Upper lobe of left lung (tissue), 6 donors: ENCODE measurements around the gene DNTT. TPM values are rescaled to one million over a fixed set of nuclear protein-coding genes. Genes with fewer than 3 reads are reported as not detected.
A peak's percentile ranks its signal among the peaks of the same experiment; 100 is the strongest.

Experiments
- ATAC-seq, 2 donors: fragments of 200-7000 bp; cut with Tn5 transposase; one replicate each; pipeline ENCODE4 v1.9.1; 2022; ENCODE audit warnings: mild to moderate bottlenecking in 2 of 2, moderate library complexity in 2 of 2; ENCODE audit not compliant: low FRiP score in 2 of 2
- DNase-seq, 2 donors: peaks; one replicate each; pipeline ENCODE4 v3.0.0-alpha.2; 2019 to 2020
- H3K27ac ChIP-seq, 4 donors: fragments of 200-600 bp; sonication (generic); one replicate each; pipeline ENCODE4 v1.5.1; 2016 to 2019
- H3K27me3 ChIP-seq, 4 donors: fragments of 200-600 bp; sonication (generic); one replicate each; pipeline ENCODE4 v1.5.1; 2017 to 2019
- H3K36me3 ChIP-seq, 4 donors: fragments of 200-600 bp; sonication (generic); one replicate each; pipeline ENCODE4 v1.5.1; 2016 to 2019
- H3K4me1 ChIP-seq, 4 donors: fragments of 200-600 bp; sonication (generic); one replicate each; pipeline ENCODE4 v1.5.1; 2018 to 2019
- H3K4me3 ChIP-seq, 4 donors: fragments of 200-600 bp; sonication (generic); one replicate each; pipeline ENCODE4 v1.5.1; 2017 to 2019; ENCODE audit warnings: mild to moderate bottlenecking in 2 of 4, moderate library complexity in 1 of 4
- H3K9me3 ChIP-seq, 4 donors: fragments of 200-600 bp; sonication (generic); one replicate each; pipeline ENCODE4 v1.5.1; 2018 to 2019
- EP300 ChIP-seq, 4 donors: sonication (generic); formaldehyde crosslinking; IDR thresholded peaks; one replicate each; pipeline ENCODE4 v1.5.1; 2017; ENCODE audit warnings: antibody characterized with exemption in 4 of 4, control low read depth in 2 of 4
- POLR2A ChIP-seq, 4 donors: fragments of 450-650 bp; IDR thresholded peaks; one replicate each; pipeline ENCODE4 v1.5.1; 2016 to 2017; ENCODE audit warnings: antibody characterized with exemption in 4 of 4, mild to moderate bottlenecking in 2 of 4
- POLR2AphosphoS5 ChIP-seq, 2 donors: sonication (generic); formaldehyde crosslinking; IDR thresholded peaks; one replicate each; pipeline ENCODE4 v1.5.1; 2017; ENCODE audit warnings: antibody characterized with exemption in 2 of 2
- WGBS, 2 donors: methylation state at CpG; one replicate each; pipeline ENCODE4 v1.1.5; 2017 to 2018; 5-methylcytosine and 5-hydroxymethylcytosine counted together
- total RNA-seq, 6 donors: library from RNA; depleted of rRNA in 4 of 6; stranded (reverse); fragments of >200 nt in 4 of 6; gene quantifications; one replicate each; pipeline versions ENCODE4 v1.1.0 to v1.2.1, GENCODE V29; 2016 to 2021
- TF ChIP-seq, protein P1 (sequence below), 6 experiments: fragments of 450-650 bp in 4 of 6; fragments of 200-600 bp in 2 of 6; sonication (generic) in 2 of 6; IDR thresholded peaks; one replicate each; pipeline ENCODE4 v1.5.1; 2016 to 2019; ENCODE audit warnings: antibody characterized with exemption in 6 of 6
- donor health status: DM: no; HTN: no; CAD: no; lungs with moderate emphysema.
- donor health status: DM: no; HTN: yes; CAD: no; lungs with severe emphysema.

The DNTT gene
- total RNA-seq, 6 donors from 2014 or later = not detected

GRCh38 chr10:96374004-96374403, 69.8 kb downstream of the DNTT start:
- TF ChIP-seq POLR2A (IDR thresholded peaks at IDR 0.05) = no peak
- no peak for TF ChIP-seq EP300 (IDR thresholded peaks at IDR 0.05)
- TF ChIP-seq, protein P1, sequence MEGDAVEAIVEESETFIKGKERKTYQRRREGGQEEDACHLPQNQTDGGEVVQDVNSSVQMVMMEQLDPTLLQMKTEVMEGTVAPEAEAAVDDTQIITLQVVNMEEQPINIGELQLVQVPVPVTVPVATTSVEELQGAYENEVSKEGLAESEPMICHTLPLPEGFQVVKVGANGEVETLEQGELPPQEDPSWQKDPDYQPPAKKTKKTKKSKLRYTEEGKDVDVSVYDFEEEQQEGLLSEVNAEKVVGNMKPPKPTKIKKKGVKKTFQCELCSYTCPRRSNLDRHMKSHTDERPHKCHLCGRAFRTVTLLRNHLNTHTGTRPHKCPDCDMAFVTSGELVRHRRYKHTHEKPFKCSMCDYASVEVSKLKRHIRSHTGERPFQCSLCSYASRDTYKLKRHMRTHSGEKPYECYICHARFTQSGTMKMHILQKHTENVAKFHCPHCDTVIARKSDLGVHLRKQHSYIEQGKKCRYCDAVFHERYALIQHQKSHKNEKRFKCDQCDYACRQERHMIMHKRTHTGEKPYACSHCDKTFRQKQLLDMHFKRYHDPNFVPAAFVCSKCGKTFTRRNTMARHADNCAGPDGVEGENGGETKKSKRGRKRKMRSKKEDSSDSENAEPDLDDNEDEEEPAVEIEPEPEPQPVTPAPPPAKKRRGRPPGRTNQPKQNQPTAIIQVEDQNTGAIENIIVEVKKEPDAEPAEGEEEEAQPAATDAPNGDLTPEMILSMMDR (IDR thresholded peaks at IDR 0.05) = no peak
- TF ChIP-seq POLR2AphosphoS5 (IDR thresholded peaks at IDR 0.05) = no peak
- H3K36me3 ChIP-seq = no peaks in the 10 kb centered on the region
- no peaks in the 10 kb centered on the region for H3K9me3 ChIP-seq
- H3K4me3 ChIP-seq = no peak overlapping the region
- peaks cover 3 to 17% (median 5%) of the 10 kb centered on the region in 4 donors for H3K4me1 ChIP-seq
- ATAC-seq (no peak), DNase-seq (no peak)
- H3K27me3 ChIP-seq = peaks cover 0 to 2% (median 0%) of the 10 kb centered on the region in 4 donors
- H3K27ac ChIP-seq = no peak overlapping the region
- WGBS, 2 donors = 93 to 98% methylated on average over 5 of the region's 5 CpGs

GRCh38 chr10:96374639-96374984, 70.4 kb downstream of the DNTT start:
- Histone ChIP-seq H3K9me3 (no peaks in the 10 kb centered on the region), H3K27me3 (peaks cover 0 to 2% (median 0%) of the 10 kb centered on the region in 4 donors), H3K27ac (no peak overlapping the region), H3K4me3 (peak overlapping the region in 3 of 4 donors; percentile 38 to 44 (median 41)), H3K36me3 (no peaks in the 10 kb centered on the region), H3K4me1 (peaks cover 3 to 17% (median 5%) of the 10 kb centered on the region in 4 donors)
- TF ChIP-seq POLR2AphosphoS5 (IDR thresholded peaks at IDR 0.05) (no peak), EP300 (IDR thresholded peaks at IDR 0.05) (no peak), POLR2A (IDR thresholded peaks at IDR 0.05) (no peak)
- TF ChIP-seq, protein P1 (IDR thresholded peaks at IDR 0.05) = no peak
- no peak for ATAC-seq
- DNase-seq = no peak
- 30 to 32% methylated on average over 9 of the region's 9 CpGs for WGBS, 2 donors

DNA sequence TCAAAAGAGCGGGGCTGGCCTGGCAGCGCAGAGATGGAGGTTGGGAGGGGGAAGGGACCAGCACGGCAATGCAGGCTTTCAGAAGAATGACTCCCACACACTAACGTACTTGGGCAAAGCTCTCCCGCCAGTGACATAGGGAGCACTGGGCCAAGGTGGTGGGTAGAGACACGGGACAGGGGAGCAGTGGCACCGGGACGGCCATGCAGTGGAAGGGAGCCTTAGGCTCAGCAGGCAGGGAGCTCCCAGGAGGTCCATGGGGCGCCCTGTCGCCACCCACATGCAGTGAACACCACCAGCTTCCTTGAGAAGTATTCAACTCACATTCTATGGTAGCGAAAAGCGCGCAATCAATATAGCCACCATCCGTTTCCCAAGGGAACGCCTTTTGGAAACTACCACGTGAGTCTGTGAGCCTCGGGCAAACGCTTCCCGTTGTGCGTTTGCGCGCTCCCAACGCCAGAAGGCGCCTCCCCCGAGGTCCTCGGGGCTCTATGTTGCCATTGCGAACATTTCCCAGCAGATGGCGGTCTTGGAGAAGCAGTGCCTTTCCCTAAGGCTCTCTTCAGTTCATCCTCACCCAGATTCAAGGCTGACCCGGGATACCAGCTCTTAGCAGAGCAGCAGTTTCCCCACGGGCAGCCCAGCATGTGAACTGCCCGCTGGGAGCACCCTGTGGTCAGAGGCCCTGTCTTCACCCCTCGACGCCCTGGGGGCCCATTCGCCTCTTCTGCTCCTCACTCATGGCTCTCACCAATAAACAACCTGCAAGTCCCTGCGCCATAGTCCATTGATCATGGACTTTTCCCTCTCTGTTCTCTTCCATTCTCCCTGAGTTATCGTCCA, 71.0 kb downstream of the DNTT start:
- Histone ChIP-seq H3K36me3 (no peaks in the 10 kb centered on the region), H3K27ac (no peak overlapping the region), H3K27me3 (peaks cover 0 to 2% (median 0%) of the 10 kb centered on the region in 4 donors), H3K4me3 (peak overlapping the region; percentile 10 to 44 (median 40)), H3K4me1 (peaks cover 3 to 17% (median 5%) of the 10 kb centered on the region in 4 donors), H3K9me3 (no peaks in the 10 kb centered on the region)
- no peak for TF ChIP-seq POLR2A (IDR thresholded peaks at IDR 0.05)
- peak in 1 of 2 donors; percentile 10 for TF ChIP-seq POLR2AphosphoS5 (IDR thresholded peaks at IDR 0.05)
- TF ChIP-seq, protein P1 (IDR thresholded peaks at IDR 0.05) = peak; percentile 89 to 96 (median 92)
- no peak for TF ChIP-seq EP300 (IDR thresholded peaks at IDR 0.05)
- DNase-seq (peak; percentile 83 to 89), ATAC-seq (peak; percentile 91 to 94)
- WGBS, 2 donors = 8 to 9% methylated on average over 22 to 35 of the region's 36 CpGs

- DNase-seq = no peak
- Histone ChIP-seq H3K9me3 (no peaks in the 10 kb centered on the region), H3K27me3 (no peaks in the 10 kb centered on the region), H3K4me1 (peaks cover 4 to 23% (median 5%) of the 10 kb centered on the region in 4 donors), H3K36me3 (no peaks in the 10 kb centered on the region), H3K4me3 (no peak overlapping the region), H3K27ac (no peak overlapping the region)
- ATAC-seq = no peak
- WGBS, 2 donors = 73% methylated on average over 7 of the region's 7 CpGs
- TF ChIP-seq POLR2AphosphoS5 (IDR thresholded peaks at IDR 0.05) (no peak), POLR2A (IDR thresholded peaks at IDR 0.05) (no peak), EP300 (IDR thresholded peaks at IDR 0.05) (no peak)
- TF ChIP-seq, protein P1 (IDR thresholded peaks at IDR 0.05) = no peak
These were observed 72.2 kb downstream of the DNTT start for GRCh38 chr10:96376483-96376882.
